ENCODE measurements around the gene RPL11.
"Not testable (repeated sequence)": the region's sequence is repeated elsewhere in the genome, so short reads cannot be mapped to it uniquely, and the experiment has no call there.

The RPL11 gene

GRCh38 chr1:23732363-23733224 lies 41.0 kb downstream of the RPL11 start:
- no peak for DNase-seq (ENCODE audit: low spot score)

DNA sequence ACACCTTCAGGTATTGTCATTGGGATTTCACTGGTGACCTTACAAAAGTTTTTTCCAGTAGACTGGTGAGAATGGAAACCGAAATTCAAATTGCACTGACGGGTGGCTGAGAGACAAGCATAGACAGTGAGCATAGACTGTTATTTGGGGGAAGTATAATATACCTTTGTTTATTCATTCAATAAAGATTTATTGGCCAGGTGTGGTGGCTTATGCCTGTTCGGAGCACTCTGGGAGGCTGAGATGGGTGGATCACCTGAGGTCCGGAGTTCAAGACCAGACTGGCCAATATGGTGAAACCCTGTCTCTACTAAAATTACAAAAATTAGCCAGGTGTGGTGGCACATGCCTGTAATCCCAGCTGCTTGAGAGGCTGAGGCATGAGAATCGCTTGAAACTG lies 41.7 kb downstream of the RPL11 start:
- DNase-seq (ENCODE audit: low spot score), result not testable (repeated sequence)

GRCh38 chr1:23736437-23737134 lies 45.0 kb downstream of the RPL11 start:
- no peak for DNase-seq (ENCODE audit: low spot score)

DNA sequence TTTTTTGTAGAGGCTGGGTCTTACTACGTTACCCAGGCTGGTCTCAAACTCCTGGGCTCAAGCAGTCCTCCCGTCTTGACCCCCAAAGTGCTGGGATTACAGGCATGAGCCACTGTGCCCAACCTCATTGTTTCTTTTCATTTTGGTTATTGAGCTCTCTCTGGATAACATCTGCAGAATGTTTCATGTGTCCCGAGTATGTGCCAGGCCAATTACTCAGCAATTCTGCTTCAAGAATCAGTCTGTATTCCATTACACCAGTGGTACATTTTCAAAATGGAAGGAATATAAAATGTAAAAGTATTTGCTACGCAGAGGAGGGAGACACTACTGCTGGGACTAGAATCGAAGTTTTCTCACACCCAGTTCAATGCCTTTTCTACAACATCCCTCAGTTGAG lies 50.0 kb downstream of the RPL11 start:
- DNase-seq (ENCODE audit: low spot score), result no peak

- no peak for DNase-seq (ENCODE audit: low spot score)
Observed at GRCh38 chr1:23742670-23743286, 51.2 kb downstream of the RPL11 start.

- DNase-seq (ENCODE audit: low spot score), result peak; percentile 84
Observed at GRCh38 chr1:23743287-23744152, 51.9 kb downstream of the RPL11 start, which contains the start of gene ELOA. Gene ELOA (plus strand): TSS chr1:23743471. CDS start chr1:23743504, 33 bp downstream.

DNA sequence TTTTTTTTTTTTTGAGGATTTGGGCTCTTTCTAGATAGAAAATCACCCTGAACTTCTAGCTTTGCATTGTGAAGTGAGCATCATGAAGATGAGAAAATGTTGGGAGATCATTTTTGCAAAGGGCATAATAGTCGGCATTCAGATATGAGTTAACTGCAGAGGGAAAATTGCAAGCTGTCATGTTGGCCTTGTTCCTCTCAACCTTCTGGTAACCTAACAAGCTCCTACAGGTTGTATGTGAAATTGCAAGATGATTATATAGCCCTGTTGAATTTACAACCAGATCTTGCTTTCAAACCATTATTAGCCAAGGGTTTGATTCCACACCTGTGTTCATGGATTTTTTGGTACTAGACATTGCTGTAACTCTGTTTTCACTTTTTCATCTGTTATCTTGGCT lies 53.9 kb downstream of the RPL11 start:
- no peak for DNase-seq (ENCODE audit: low spot score)
